ENCODE data around the gene SFSWAP.

DNA sequence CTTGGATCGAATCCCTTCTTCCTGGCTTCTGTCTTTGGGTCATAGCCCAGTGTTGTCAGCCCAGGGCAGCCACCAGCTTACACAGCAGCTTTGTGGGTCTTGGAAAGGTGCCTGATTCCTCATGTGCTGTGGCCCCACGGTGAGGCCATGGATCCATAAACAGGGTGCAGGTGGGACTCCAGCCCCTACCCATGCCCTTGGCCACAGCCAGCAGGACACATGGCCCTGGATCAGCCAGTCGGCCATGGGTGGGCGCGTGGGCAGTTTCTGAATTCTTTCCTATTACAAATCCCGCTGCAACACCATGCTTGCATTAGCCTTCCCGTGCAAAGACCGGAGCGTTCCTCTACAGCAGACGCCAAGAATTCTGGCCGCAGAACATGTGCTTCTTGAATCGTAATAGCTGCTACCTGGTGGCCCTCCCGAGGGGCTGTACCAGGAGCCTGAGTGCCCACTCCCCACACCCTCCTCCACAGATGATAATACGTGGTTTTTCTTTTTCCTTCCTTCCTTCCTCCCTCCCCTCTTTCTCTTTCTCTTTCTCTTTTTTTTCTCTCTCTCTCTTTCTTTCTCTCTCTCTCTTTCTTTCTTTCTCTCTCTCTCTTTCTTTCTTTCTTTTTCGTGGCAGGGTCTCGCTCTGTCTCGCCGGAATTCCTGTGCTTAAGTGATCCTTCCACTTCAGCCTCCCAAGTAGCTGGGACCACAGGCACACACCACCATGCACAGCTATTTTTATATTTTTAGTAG lies 114.4 kb downstream of the SFSWAP start:
- TF ChIP-seq POLR2AphosphoS5 (IDR thresholded peaks at IDR 0.05; ENCODE audit: low read depth) (no peak), SPI1 (IDR thresholded peaks at IDR 0.05; ENCODE audit: borderline replicate concordance, low read depth) (no peak)
- TF ChIP-seq, protein P1, sequence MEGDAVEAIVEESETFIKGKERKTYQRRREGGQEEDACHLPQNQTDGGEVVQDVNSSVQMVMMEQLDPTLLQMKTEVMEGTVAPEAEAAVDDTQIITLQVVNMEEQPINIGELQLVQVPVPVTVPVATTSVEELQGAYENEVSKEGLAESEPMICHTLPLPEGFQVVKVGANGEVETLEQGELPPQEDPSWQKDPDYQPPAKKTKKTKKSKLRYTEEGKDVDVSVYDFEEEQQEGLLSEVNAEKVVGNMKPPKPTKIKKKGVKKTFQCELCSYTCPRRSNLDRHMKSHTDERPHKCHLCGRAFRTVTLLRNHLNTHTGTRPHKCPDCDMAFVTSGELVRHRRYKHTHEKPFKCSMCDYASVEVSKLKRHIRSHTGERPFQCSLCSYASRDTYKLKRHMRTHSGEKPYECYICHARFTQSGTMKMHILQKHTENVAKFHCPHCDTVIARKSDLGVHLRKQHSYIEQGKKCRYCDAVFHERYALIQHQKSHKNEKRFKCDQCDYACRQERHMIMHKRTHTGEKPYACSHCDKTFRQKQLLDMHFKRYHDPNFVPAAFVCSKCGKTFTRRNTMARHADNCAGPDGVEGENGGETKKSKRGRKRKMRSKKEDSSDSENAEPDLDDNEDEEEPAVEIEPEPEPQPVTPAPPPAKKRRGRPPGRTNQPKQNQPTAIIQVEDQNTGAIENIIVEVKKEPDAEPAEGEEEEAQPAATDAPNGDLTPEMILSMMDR (IDR thresholded peaks at IDR 0.05; ENCODE audit: insufficient read depth, low read length), result no peak

Data from HL-60 (cell line).